ENCODE results near the gene TSHZ2. TPM values are rescaled to one million over a fixed set of nuclear protein-coding genes. Genes with fewer than 3 reads are reported as not detected.

Gene TSHZ2
- total RNA-seq, 1 donor from 2014 or later = 1.6 TPM

GRCh38 chr20:53221731-53222130, 249.6 kb downstream of the TSHZ2 start:
- H3K36me3 ChIP-seq (ENCODE audit: control insufficient read depth, insufficient read depth, low read length) = no peaks in the 10 kb centered on the region
- FAIRE-seq = no peak
- H3K4me3 ChIP-seq (ENCODE audit: low read depth, low read length) = no peak overlapping the region
- DNase-seq (ENCODE audit: low read depth) = no peak
- no peaks in the 10 kb centered on the region for H3K27me3 ChIP-seq (ENCODE audit: control insufficient read depth, insufficient read depth, low read length)
- no peak for TF ChIP-seq CTCF (IDR thresholded peaks at IDR 0.05; ENCODE audit: insufficient read depth, low read length, severe bottlenecking)

GRCh38 chr20:53222416-53222815, 250.3 kb downstream of the TSHZ2 start:
- no peaks in the 10 kb centered on the region for H3K27me3 ChIP-seq (ENCODE audit: control insufficient read depth, insufficient read depth, low read length)

DNA sequence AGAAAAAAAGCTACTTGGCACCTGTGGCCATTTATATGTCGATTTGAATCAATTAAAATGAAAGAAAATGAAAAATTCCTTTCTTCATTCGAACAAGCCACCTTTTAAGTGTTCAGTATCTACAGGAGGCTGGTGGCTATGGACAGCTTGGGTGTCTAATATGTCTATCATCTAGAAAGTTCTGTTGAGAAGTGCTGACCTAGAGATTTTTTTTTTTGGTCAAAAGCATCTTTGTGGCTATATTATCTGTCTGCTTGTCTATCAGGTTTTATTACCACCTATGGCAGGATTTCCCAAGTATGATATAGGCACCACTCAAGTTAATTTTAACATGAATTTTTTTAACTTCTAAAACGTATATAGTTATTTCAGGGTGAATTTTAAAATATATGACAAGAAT, 250.8 kb downstream of the TSHZ2 start:
- H3K27me3 ChIP-seq (ENCODE audit: control insufficient read depth, insufficient read depth, low read length) = no peaks in the 10 kb centered on the region
- no peak overlapping the region for H3K4me3 ChIP-seq (ENCODE audit: low read depth, low read length)
- DNase-seq (ENCODE audit: low read depth) (no peak), FAIRE-seq (no peak)
- no peak for TF ChIP-seq CTCF (IDR thresholded peaks at IDR 0.05; ENCODE audit: insufficient read depth, low read length, severe bottlenecking)
- H3K36me3 ChIP-seq (ENCODE audit: control insufficient read depth, insufficient read depth, low read length) = no peaks in the 10 kb centered on the region

More at GRCh38 chr20:53222416-53222815, 250.3 kb downstream of the TSHZ2 start:
- no peak for TF ChIP-seq CTCF (IDR thresholded peaks at IDR 0.05; ENCODE audit: insufficient read depth, low read length, severe bottlenecking)
- DNase-seq (ENCODE audit: low read depth) (no peak), FAIRE-seq (no peak)
- Histone ChIP-seq H3K36me3 (ENCODE audit: control insufficient read depth, insufficient read depth, low read length) (no peaks in the 10 kb centered on the region), H3K4me3 (ENCODE audit: low read depth, low read length) (no peak overlapping the region)

- no peak for TF ChIP-seq CTCF (IDR thresholded peaks at IDR 0.05; ENCODE audit: insufficient read depth, low read length, severe bottlenecking)
- FAIRE-seq (no peak), DNase-seq (ENCODE audit: low read depth) (no peak)
- Histone ChIP-seq H3K4me3 (ENCODE audit: low read depth, low read length) (no peak overlapping the region), H3K36me3 (ENCODE audit: control insufficient read depth, insufficient read depth, low read length) (no peaks in the 10 kb centered on the region), H3K27me3 (ENCODE audit: control insufficient read depth, insufficient read depth, low read length) (no peaks in the 10 kb centered on the region)
Measured at GRCh38 chr20:53223626-53224172, 251.5 kb downstream of the TSHZ2 start.

- FAIRE-seq (no peak), DNase-seq (ENCODE audit: low read depth) (no peak)
- Histone ChIP-seq H3K27me3 (ENCODE audit: control insufficient read depth, insufficient read depth, low read length) (no peaks in the 10 kb centered on the region), H3K36me3 (ENCODE audit: control insufficient read depth, insufficient read depth, low read length) (no peaks in the 10 kb centered on the region), H3K4me3 (ENCODE audit: low read depth, low read length) (no peak overlapping the region)
- TF ChIP-seq CTCF (IDR thresholded peaks at IDR 0.05; ENCODE audit: insufficient read depth, low read length, severe bottlenecking) = no peak
Measured at GRCh38 chr20:53224851-53225250, 252.7 kb downstream of the TSHZ2 start.

- no peak for FAIRE-seq
- no peak for DNase-seq (ENCODE audit: low read depth)
- no peak overlapping the region for H3K4me3 ChIP-seq (ENCODE audit: low read depth, low read length)
- no peak for TF ChIP-seq CTCF (IDR thresholded peaks at IDR 0.05; ENCODE audit: insufficient read depth, low read length, severe bottlenecking)
- no peaks in the 10 kb centered on the region for H3K27me3 ChIP-seq (ENCODE audit: control insufficient read depth, insufficient read depth, low read length)
- no peaks in the 10 kb centered on the region for H3K36me3 ChIP-seq (ENCODE audit: control insufficient read depth, insufficient read depth, low read length)
Measured at GRCh38 chr20:53226826-53227225, 254.7 kb downstream of the TSHZ2 start.
